H9 (cell line): ENCODE results near the gene TTBK1. TPM values are rescaled to one million over a fixed set of nuclear protein-coding genes. Genes with fewer than 3 reads are reported as not detected.

Experiments
- DNase-seq: peaks from one replicate; pipeline ENCODE4 v3.0.0-alpha.2; 2017
- H2AFZ ChIP-seq: one replicate; pipeline ENCODE4 v1.6.1; 2013; ENCODE audit warnings: mild to moderate bottlenecking, low read length, control low read depth, moderate library complexity
- H2AK5ac ChIP-seq: 2 replicates; pipeline ENCODE4 v1.6.1; 2013; ENCODE audit warnings: low read length, control low read depth, mixed read lengths; ENCODE audit not compliant: insufficient read length
- H2BK120ac ChIP-seq: one replicate; pipeline ENCODE4 v1.6.1; 2013; ENCODE audit warnings: low read depth, mild to moderate bottlenecking, low read length, control low read depth, inconsistent platforms; ENCODE audit not compliant: poor library complexity, severe bottlenecking
- H2BK12ac ChIP-seq: 2 replicates; pipeline ENCODE4 v1.6.1; 2013; ENCODE audit warnings: low read length, control low read depth, mixed read lengths, low read depth; ENCODE audit not compliant: insufficient read length
- H2BK15ac ChIP-seq: 2 replicates; pipeline ENCODE4 v1.6.1; 2013; ENCODE audit warnings: low read depth, low read length, control low read depth
- H2BK20ac ChIP-seq: one replicate; pipeline ENCODE4 v1.6.1; 2013; ENCODE audit warnings: low read depth, mild to moderate bottlenecking, low read length, control low read depth, inconsistent platforms; ENCODE audit not compliant: poor library complexity, severe bottlenecking
- H2BK5ac ChIP-seq: 2 replicates; pipeline ENCODE4 v1.6.1; 2013; ENCODE audit warnings: low read length, control low read depth, mixed read lengths; ENCODE audit not compliant: insufficient read length
- H3K14ac ChIP-seq: 2 replicates; pipeline ENCODE4 v1.6.1; 2013; ENCODE audit warnings: low read length, control low read depth; ENCODE audit not compliant: insufficient read depth
- H3K18ac ChIP-seq: 2 replicates; pipeline ENCODE4 v1.6.1; 2013; ENCODE audit warnings: low read depth, mild to moderate bottlenecking, mixed read lengths, low read length, control low read depth; ENCODE audit not compliant: insufficient read length
- H3K23ac ChIP-seq: 2 replicates; pipeline ENCODE4 v1.6.1; 2013; ENCODE audit warnings: low read length, control low read depth, mixed read lengths, low read depth; ENCODE audit not compliant: insufficient read length
- H3K23me2 ChIP-seq: 2 replicates; pipeline ENCODE4 v1.6.1; 2013; ENCODE audit warnings: low read depth, mild to moderate bottlenecking, mixed read lengths, low read length, control low read depth; ENCODE audit not compliant: insufficient read length, poor library complexity, severe bottlenecking
- H3K27ac ChIP-seq: 2 replicates; pipeline ENCODE4 v1.5.1; 2013; ENCODE audit warnings: low read length, control low read depth, mixed read lengths, low read depth; ENCODE audit not compliant: insufficient read length
- H3K27me3 ChIP-seq: 2 replicates; pipeline ENCODE4 v1.6.1; 2013; ENCODE audit warnings: low read length, control low read depth, inconsistent platforms; ENCODE audit not compliant: insufficient read depth
- H3K4ac ChIP-seq: 2 replicates; pipeline ENCODE4 v1.6.1; 2013; ENCODE audit warnings: low read depth, mild to moderate bottlenecking, control low read depth, inconsistent platforms, low read length, moderate library complexity
- H3K4me1 ChIP-seq: 2 replicates; pipeline ENCODE4 v1.6.1; 2013; ENCODE audit warnings: low read length, control low read depth, inconsistent platforms; ENCODE audit not compliant: insufficient read depth
- H3K4me2 ChIP-seq: 2 replicates; pipeline ENCODE4 v1.6.1; 2013; ENCODE audit warnings: low read length, control low read depth, mixed read lengths; ENCODE audit not compliant: insufficient read length, insufficient read depth
- H3K56ac ChIP-seq: 2 replicates; pipeline ENCODE4 v1.6.1; 2013; ENCODE audit warnings: low read depth, mild to moderate bottlenecking, mixed read lengths, low read length, control low read depth; ENCODE audit not compliant: insufficient read length
- H3K79me1 ChIP-seq: 2 replicates; pipeline ENCODE4 v1.6.1; 2013; ENCODE audit warnings: low read depth, mild to moderate bottlenecking, moderate library complexity, low read length, control low read depth, inconsistent platforms; ENCODE audit not compliant: insufficient read depth, poor library complexity, severe bottlenecking
- H3K79me2 ChIP-seq: 2 replicates; pipeline ENCODE4 v1.6.1; 2013; ENCODE audit warnings: low read length, control low read depth, inconsistent platforms; ENCODE audit not compliant: insufficient read depth
- H3K9ac ChIP-seq: 2 replicates; pipeline ENCODE4 v1.6.1; 2013; ENCODE audit warnings: low read length, control low read depth, mixed read lengths; ENCODE audit not compliant: insufficient read length; ENCODE audit errors: extremely low read depth
- H3K9me3 ChIP-seq: one replicate; pipeline ENCODE4 v1.6.1; 2013; ENCODE audit warnings: low read depth, low read length, inconsistent platforms; ENCODE audit not compliant: control insufficient read depth
- H3T11ph ChIP-seq: one replicate; pipeline ENCODE4 v1.6.1; 2013; ENCODE audit warnings: mild to moderate bottlenecking, low read length, control low read depth, inconsistent platforms
- H4K20me1 ChIP-seq: one replicate; pipeline ENCODE4 v1.6.1; 2013; ENCODE audit not compliant: control insufficient read depth, insufficient read length, insufficient read depth
- H4K5ac ChIP-seq: 2 replicates; pipeline ENCODE4 v1.6.1; 2013; ENCODE audit warnings: low read depth, mild to moderate bottlenecking, mixed read lengths, low read length, control low read depth; ENCODE audit not compliant: insufficient read length
- H4K8ac ChIP-seq: replicated peaks from 2 replicates; pipeline ENCODE4 v1.6.1; 2013; ENCODE audit warnings: low read length, control low read depth, mixed read lengths, low read depth; ENCODE audit not compliant: insufficient read length
- H4K91ac ChIP-seq: 2 replicates; pipeline ENCODE4 v1.6.1; 2013; ENCODE audit warnings: low read depth, mild to moderate bottlenecking, moderate library complexity, mixed read lengths, low read length, control low read depth; ENCODE audit not compliant: insufficient read length
- H3K27ac Mint-ChIP-seq, 3 experiments: 2 replicates in 2 of 3; 3 replicates in 1 of 3; pipeline ENCODE4 v1.8.0; 2020 to 2021; ENCODE audit warnings: mixed read lengths in 3 of 3, mild to moderate bottlenecking in 1 of 3, moderate library complexity in 1 of 3
- H3K27me3 Mint-ChIP-seq: 2 replicates; pipeline ENCODE4 v1.8.0; 2021; ENCODE audit warnings: low read depth, mild to moderate bottlenecking, moderate library complexity, mixed read lengths
- H3K36me3 Mint-ChIP-seq, 3 experiments: 2 replicates in 2 of 3; 3 replicates in 1 of 3; pipeline ENCODE4 v1.8.0; 2020 to 2021; ENCODE audit warnings: low read depth in 3 of 3, mixed read lengths in 3 of 3; ENCODE audit not compliant: insufficient read depth in 1 of 3
- H3K4me1 Mint-ChIP-seq, 2 experiments: 2 replicates each; pipeline ENCODE4 v1.8.0; 2020; ENCODE audit warnings: mixed read lengths in 2 of 2
- H3K4me3 Mint-ChIP-seq, 2 experiments: 2 replicates in 1 of 2; 3 replicates in 1 of 2; pipeline ENCODE4 v1.8.0; 2020 to 2021; ENCODE audit warnings: mild to moderate bottlenecking in 2 of 2, mixed read lengths in 2 of 2, moderate library complexity in 1 of 2
- H3K9me3 Mint-ChIP-seq, 2 experiments: 2 replicates in 1 of 2; 3 replicates in 1 of 2; pipeline ENCODE4 v1.8.0; 2020; ENCODE audit warnings: mild to moderate bottlenecking in 2 of 2, mixed read lengths in 2 of 2, moderate library complexity in 1 of 2
- WGBS: extraction: QIAGEN DNeasy Blood & Tissue Kit; methylation state at CpG from one replicate; pipeline ENCODE4 v1.1.7; 2013; ENCODE audit warnings: missing lambda C conversion rate, low lambda C conversion rate, mixed read lengths; ENCODE audit not compliant: insufficient read length; ENCODE audit errors: extremely low coverage; 5-methylcytosine and 5-hydroxymethylcytosine counted together
- total RNA-seq: library from RNA; stranded (reverse); gene quantifications from 2 replicates; pipeline ENCODE4 v1.2.1, GENCODE V29; 2021
- TF ChIP-seq, protein P1 (sequence below): fragments of 200-600 bp; sonication (generic); conservative IDR thresholded peaks from 3 replicates; pipeline ENCODE4 v1.8.0; 2021; ENCODE audit warnings: antibody characterized with exemption, mild to moderate bottlenecking

Gene TTBK1
- total RNA-seq, 1 experiment from 2014 or later = 1.6 TPM

DNA sequence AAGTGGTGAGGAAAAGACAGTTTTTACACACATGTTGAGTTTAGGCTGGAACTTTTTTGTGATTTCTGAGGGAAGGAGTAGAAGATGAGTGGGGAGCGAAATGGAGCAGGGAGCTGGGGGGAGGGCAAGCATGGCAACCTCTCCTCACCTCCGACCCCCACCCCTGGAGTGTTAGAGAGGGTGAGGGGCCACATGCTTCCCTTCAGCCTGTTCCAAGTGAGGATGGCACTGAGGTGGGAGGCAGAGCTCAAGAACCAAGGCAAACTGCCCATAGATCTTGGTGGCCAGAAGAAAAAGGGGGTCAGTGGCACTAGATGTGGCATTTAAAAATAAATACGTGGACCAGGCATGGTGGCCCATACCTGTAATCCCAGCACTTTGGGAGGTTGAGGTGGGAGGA, 4.8 kb downstream of the TTBK1 start:
- WGBS = no CpG with 5 or more reads among the region's 3 CpGs
- H3K14ac ChIP-seq = no peak overlapping the region
- no peak overlapping the region for H3K18ac ChIP-seq
- H3K23ac ChIP-seq = no peak overlapping the region
- peaks cover 7% of the 10 kb centered on the region for H3K23me2 ChIP-seq
- no peaks in the 10 kb centered on the region for H3K4me1 ChIP-seq
- no peak overlapping the region for H2BK5ac ChIP-seq
- no peak overlapping the region for H2BK15ac ChIP-seq
- Mint-ChIP-seq H3K4me1 (peaks cover 22 to 30% of the 10 kb centered on the region in 2 experiments), H3K36me3 (peaks cover 0 to 2% (median 0%) of the 10 kb centered on the region in 3 experiments; a peak in 1 of 7 replicates), H3K27ac (no peak overlapping the region), H3K27me3 (peaks cover 28% of the 10 kb centered on the region), H3K4me3 (peak overlapping the region in 1 of 2 experiments; percentile 91; a peak in 4 of 5 replicates), H3K9me3 (no peaks in the 10 kb centered on the region)
- no peaks in the 10 kb centered on the region for H3K79me1 ChIP-seq
- H2BK120ac ChIP-seq = no peak overlapping the region
- H4K20me1 ChIP-seq = no peaks in the 10 kb centered on the region
- H3K27me3 ChIP-seq = peaks cover 17% of the 10 kb centered on the region; the same call in 1 of the 2 replicates
- H4K91ac ChIP-seq = no peak overlapping the region
- DNase-seq = no peak
- no peak overlapping the region for H3T11ph ChIP-seq
- H4K8ac ChIP-seq = no peak overlapping the region
- no peak overlapping the region for H3K9ac ChIP-seq
- no peak overlapping the region for H2AK5ac ChIP-seq
- H3K9me3 ChIP-seq = no peaks in the 10 kb centered on the region
- H3K27ac ChIP-seq = no peak overlapping the region
- no peak overlapping the region for H2BK12ac ChIP-seq
- H2BK20ac ChIP-seq = no peak overlapping the region
- H3K4ac ChIP-seq = no peak overlapping the region
- H3K4me2 ChIP-seq = peak overlapping the region; percentile 88
- H3K56ac ChIP-seq = no peak overlapping the region
- H2AFZ ChIP-seq = no peak overlapping the region
- no peaks in the 10 kb centered on the region for H3K79me2 ChIP-seq
- TF ChIP-seq, protein P1, sequence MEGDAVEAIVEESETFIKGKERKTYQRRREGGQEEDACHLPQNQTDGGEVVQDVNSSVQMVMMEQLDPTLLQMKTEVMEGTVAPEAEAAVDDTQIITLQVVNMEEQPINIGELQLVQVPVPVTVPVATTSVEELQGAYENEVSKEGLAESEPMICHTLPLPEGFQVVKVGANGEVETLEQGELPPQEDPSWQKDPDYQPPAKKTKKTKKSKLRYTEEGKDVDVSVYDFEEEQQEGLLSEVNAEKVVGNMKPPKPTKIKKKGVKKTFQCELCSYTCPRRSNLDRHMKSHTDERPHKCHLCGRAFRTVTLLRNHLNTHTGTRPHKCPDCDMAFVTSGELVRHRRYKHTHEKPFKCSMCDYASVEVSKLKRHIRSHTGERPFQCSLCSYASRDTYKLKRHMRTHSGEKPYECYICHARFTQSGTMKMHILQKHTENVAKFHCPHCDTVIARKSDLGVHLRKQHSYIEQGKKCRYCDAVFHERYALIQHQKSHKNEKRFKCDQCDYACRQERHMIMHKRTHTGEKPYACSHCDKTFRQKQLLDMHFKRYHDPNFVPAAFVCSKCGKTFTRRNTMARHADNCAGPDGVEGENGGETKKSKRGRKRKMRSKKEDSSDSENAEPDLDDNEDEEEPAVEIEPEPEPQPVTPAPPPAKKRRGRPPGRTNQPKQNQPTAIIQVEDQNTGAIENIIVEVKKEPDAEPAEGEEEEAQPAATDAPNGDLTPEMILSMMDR = no peak
- no peak overlapping the region for H4K5ac ChIP-seq
